Measurements from ENCODE around the gene HEBP2. TPM values are rescaled to one million over a fixed set of nuclear protein-coding genes. Genes with fewer than 3 reads are reported as not detected.

The HEBP2 gene
- total and polyA plus RNA-seq, 2 donors from 2014 or later = 62.6 to 66.5 TPM

GRCh38 chr6:138372711-138373463, 31.1 kb upstream of the HEBP2 start:
- no peak overlapping the region for H3K27ac ChIP-seq (ENCODE audit: low read depth in 2 of 2, low read length in 2 of 2)
- no peaks in the 10 kb centered on the region for H3K9me3 ChIP-seq (ENCODE audit: control insufficient read depth in 2 of 3, insufficient read depth in 1 of 3, low read length in 3 of 3)
- no peak overlapping the region for H3K9ac ChIP-seq (ENCODE audit: low read length in 3 of 3)
- intact Hi-C loops (cut with DNase I) = no loop called here
- no peak for DNase-seq
- H3K36me3 ChIP-seq (ENCODE audit: control insufficient read depth in 2 of 3, insufficient read depth in 3 of 3, low read length in 3 of 3) = no peaks in the 10 kb centered on the region
- no peaks in the 10 kb centered on the region for H3K27me3 ChIP-seq (ENCODE audit: control insufficient read depth, insufficient read depth, low read length)
- H3K4me3 ChIP-seq (ENCODE audit: low read length in 3 of 3) = no peak overlapping the region
- H3K4me1 ChIP-seq (ENCODE audit: control insufficient read depth in 2 of 3, insufficient read depth in 2 of 3, low read depth in 1 of 3, low read length in 3 of 3) = no peaks in the 10 kb centered on the region
- TF ChIP-seq CTCF (IDR thresholded peaks at IDR 0.05; ENCODE audit: borderline replicate concordance, extremely low read depth, insufficient read depth) = no peak
- FAIRE-seq = no peak

- Histone ChIP-seq H3K9ac (ENCODE audit: low read length in 3 of 3) (no peak overlapping the region), H3K36me3 (ENCODE audit: control insufficient read depth in 2 of 3, insufficient read depth in 3 of 3, low read length in 3 of 3) (no peaks in the 10 kb centered on the region), H3K27me3 (ENCODE audit: control insufficient read depth, insufficient read depth, low read length) (no peaks in the 10 kb centered on the region), H3K9me3 (ENCODE audit: control insufficient read depth in 2 of 3, insufficient read depth in 1 of 3, low read length in 3 of 3) (no peaks in the 10 kb centered on the region), H3K4me3 (ENCODE audit: low read length in 3 of 3) (no peak overlapping the region), H3K4me1 (ENCODE audit: control insufficient read depth in 2 of 3, insufficient read depth in 2 of 3, low read depth in 1 of 3, low read length in 3 of 3) (no peaks in the 10 kb centered on the region), H3K27ac (ENCODE audit: low read depth in 2 of 2, low read length in 2 of 2) (no peak overlapping the region)
- FAIRE-seq (no peak), DNase-seq (no peak)
- intact Hi-C loops (cut with DNase I) = no loop called here
- TF ChIP-seq CTCF (IDR thresholded peaks at IDR 0.05; ENCODE audit: borderline replicate concordance, extremely low read depth, insufficient read depth) = no peak
Measured at GRCh38 chr6:138374230-138374629, 29.8 kb upstream of the HEBP2 start.

GRCh38 chr6:138374815-138375214, 29.2 kb upstream of the HEBP2 start:
- no peak overlapping the region for H3K9ac ChIP-seq (ENCODE audit: low read length in 3 of 3)
- FAIRE-seq (no peak), DNase-seq (no peak)
- H3K9me3 ChIP-seq (ENCODE audit: control insufficient read depth in 2 of 3, insufficient read depth in 1 of 3, low read length in 3 of 3) = no peaks in the 10 kb centered on the region
- no peak for TF ChIP-seq CTCF (IDR thresholded peaks at IDR 0.05; ENCODE audit: borderline replicate concordance, extremely low read depth, insufficient read depth)
- no peaks in the 10 kb centered on the region for H3K4me1 ChIP-seq (ENCODE audit: control insufficient read depth in 2 of 3, insufficient read depth in 2 of 3, low read depth in 1 of 3, low read length in 3 of 3)
- H3K36me3 ChIP-seq (ENCODE audit: control insufficient read depth in 2 of 3, insufficient read depth in 3 of 3, low read length in 3 of 3) = no peaks in the 10 kb centered on the region
- H3K27me3 ChIP-seq (ENCODE audit: control insufficient read depth, insufficient read depth, low read length) = no peaks in the 10 kb centered on the region
- no peak overlapping the region for H3K4me3 ChIP-seq (ENCODE audit: low read length in 3 of 3)
- no peak overlapping the region for H3K27ac ChIP-seq (ENCODE audit: low read depth in 2 of 2, low read length in 2 of 2)
- intact Hi-C loops (cut with DNase I) = no loop called here
